HG02571 (cell line): ENCODE results near the gene SLC4A4.
"Not testable (repeated sequence)": the region's sequence is repeated elsewhere in the genome, so short reads cannot be mapped to it uniquely, and the experiment has no call there.

Source experiments
- ATAC-seq: cut with Tn5 transposase; IDR thresholded peaks from one replicate; pipeline ENCODE4 v1.9.1; 2021; ENCODE audit warnings: mild to moderate bottlenecking, moderate library complexity; ENCODE audit not compliant: unreplicated experiment

The SLC4A4 gene

GRCh38 chr4:71406459-71406963 lies 67.7 kb downstream of the SLC4A4 start:
- no peak for ATAC-seq

GRCh38 chr4:71408961-71409360 lies 70.1 kb downstream of the SLC4A4 start:
- ATAC-seq: not testable (repeated sequence)

GRCh38 chr4:71411981-71412380 lies 73.2 kb downstream of the SLC4A4 start:
- ATAC-seq: no peak

GRCh38 chr4:71415491-71415890 lies 76.7 kb downstream of the SLC4A4 start:
- ATAC-seq: no peak

GRCh38 chr4:71417150-71417549 lies 78.3 kb downstream of the SLC4A4 start:
- ATAC-seq: no peak

GRCh38 chr4:71426381-71427042 lies 87.7 kb downstream of the SLC4A4 start:
- ATAC-seq: no peak

GRCh38 chr4:71429106-71429505 lies 90.3 kb downstream of the SLC4A4 start:
- no peak for ATAC-seq

GRCh38 chr4:71429962-71430361 lies 91.1 kb downstream of the SLC4A4 start:
- no peak for ATAC-seq

GRCh38 chr4:71430609-71431008 lies 91.8 kb downstream of the SLC4A4 start:
- no peak for ATAC-seq

- no peak for ATAC-seq
These were observed 101.8 kb downstream of the SLC4A4 start for GRCh38 chr4:71440612-71441011.

GRCh38 chr4:71441186-71442169 lies 102.7 kb downstream of the SLC4A4 start:
- no peak for ATAC-seq

- no peak for ATAC-seq
These were observed 103.5 kb downstream of the SLC4A4 start for GRCh38 chr4:71442336-71442735.

GRCh38 chr4:71444395-71444794 lies 105.6 kb downstream of the SLC4A4 start:
- ATAC-seq: no peak

GRCh38 chr4:71445811-71446210 lies 107.0 kb downstream of the SLC4A4 start:
- ATAC-seq: no peak

- ATAC-seq: no peak
These were observed 107.8 kb downstream of the SLC4A4 start for GRCh38 chr4:71446479-71447081.

- no peak for ATAC-seq
These were observed 110.2 kb downstream of the SLC4A4 start for GRCh38 chr4:71449040-71449439.

- no peak for ATAC-seq
These were observed 111.1 kb downstream of the SLC4A4 start for GRCh38 chr4:71449878-71450277.

- ATAC-seq: no peak
These were observed 114.7 kb downstream of the SLC4A4 start for GRCh38 chr4:71453531-71453930.

- no peak for ATAC-seq
These were observed 118.0 kb downstream of the SLC4A4 start for GRCh38 chr4:71456841-71457240.

- ATAC-seq: no peak
These were observed 121.6 kb downstream of the SLC4A4 start for GRCh38 chr4:71460371-71460770.

GRCh38 chr4:71461422-71461821 lies 122.6 kb downstream of the SLC4A4 start:
- ATAC-seq: no peak
